ENCODE results near the gene PLXNB1.

Gene PLXNB1

DNA sequence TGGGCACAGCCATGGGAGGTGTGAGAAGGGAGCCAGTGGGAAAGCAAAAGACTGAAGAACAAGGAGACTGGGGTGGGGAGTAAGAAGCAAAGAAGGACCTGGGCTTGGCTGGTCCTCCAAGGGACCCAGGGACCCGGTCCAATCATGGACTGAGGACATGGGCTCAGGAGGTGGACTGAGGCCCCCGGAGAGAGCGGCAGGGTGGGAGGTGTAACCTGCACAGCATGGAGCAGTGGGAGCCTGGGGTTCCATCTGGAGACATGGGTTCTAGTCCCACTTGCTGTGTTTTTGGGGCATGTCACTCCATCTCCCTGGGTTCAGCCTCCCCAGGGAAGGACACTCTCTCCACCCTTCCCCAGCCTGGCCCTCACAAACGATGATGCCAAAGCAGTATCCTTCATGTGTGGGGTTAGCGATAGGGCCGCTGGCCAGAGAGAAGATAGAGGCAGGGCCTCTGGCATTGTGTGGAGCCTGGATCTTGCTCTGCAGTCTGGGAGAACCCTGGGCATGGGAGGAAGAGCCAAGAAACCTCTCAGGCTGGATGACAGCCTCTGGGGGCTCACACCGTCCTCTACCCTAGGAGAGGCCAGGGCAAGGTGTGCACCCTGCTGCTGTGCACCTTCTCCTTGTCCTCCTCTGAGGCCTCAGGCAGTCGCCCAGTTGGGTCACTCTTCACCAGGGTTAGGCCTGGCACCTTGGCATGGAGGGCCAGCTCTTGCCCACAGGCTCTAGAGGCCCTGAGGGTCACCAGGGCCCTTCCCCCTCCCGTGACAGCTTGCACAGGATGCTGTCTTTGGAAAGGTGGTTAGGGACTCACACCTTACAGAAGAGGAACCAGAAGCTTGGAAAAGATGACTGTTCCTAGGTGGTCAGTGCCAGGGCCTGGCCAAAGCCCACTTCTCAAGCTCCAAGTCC lies 31.9 kb downstream of the PLXNB1 start:
- no peaks in the 10 kb centered on the region for H3K36me3 ChIP-seq (ENCODE audit: control insufficient read depth in 2 of 2, insufficient read depth in 1 of 2, low read length in 2 of 2)
- TF ChIP-seq ZNF121 (tag by site-specific recombination; IDR thresholded peaks at IDR 0.05) (no peak), ZNF221 (tag by site-specific recombination; IDR thresholded peaks at IDR 0.05; ENCODE audit: borderline replicate concordance) (no peak), OSR2 (tag by site-specific recombination; IDR thresholded peaks at IDR 0.05) (no peak), GLI2 (tag by site-specific recombination; IDR thresholded peaks at IDR 0.05; ENCODE audit: borderline replicate concordance, low read depth) (no peak), ZNF157 (tag by site-specific recombination; IDR thresholded peaks at IDR 0.05) (no peak)
- TF ChIP-seq, protein P1, sequence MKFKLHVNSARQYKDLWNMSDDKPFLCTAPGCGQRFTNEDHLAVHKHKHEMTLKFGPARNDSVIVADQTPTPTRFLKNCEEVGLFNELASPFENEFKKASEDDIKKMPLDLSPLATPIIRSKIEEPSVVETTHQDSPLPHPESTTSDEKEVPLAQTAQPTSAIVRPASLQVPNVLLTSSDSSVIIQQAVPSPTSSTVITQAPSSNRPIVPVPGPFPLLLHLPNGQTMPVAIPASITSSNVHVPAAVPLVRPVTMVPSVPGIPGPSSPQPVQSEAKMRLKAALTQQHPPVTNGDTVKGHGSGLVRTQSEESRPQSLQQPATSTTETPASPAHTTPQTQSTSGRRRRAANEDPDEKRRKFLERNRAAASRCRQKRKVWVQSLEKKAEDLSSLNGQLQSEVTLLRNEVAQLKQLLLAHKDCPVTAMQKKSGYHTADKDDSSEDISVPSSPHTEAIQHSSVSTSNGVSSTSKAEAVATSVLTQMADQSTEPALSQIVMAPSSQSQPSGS (tag by site-specific recombination; IDR thresholded peaks at IDR 0.05; ENCODE audit: low read depth), result no peak
- TF ChIP-seq, protein P2, sequence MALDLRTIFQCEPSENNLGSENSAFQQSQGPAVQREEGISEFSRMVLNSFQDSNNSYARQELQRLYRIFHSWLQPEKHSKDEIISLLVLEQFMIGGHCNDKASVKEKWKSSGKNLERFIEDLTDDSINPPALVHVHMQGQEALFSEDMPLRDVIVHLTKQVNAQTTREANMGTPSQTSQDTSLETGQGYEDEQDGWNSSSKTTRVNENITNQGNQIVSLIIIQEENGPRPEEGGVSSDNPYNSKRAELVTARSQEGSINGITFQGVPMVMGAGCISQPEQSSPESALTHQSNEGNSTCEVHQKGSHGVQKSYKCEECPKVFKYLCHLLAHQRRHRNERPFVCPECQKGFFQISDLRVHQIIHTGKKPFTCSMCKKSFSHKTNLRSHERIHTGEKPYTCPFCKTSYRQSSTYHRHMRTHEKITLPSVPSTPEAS (tag by site-specific recombination; IDR thresholded peaks at IDR 0.05), result no peak
- no peaks in the 10 kb centered on the region for H3K9me3 ChIP-seq (ENCODE audit: control insufficient read depth, insufficient read depth, low read depth, low read length)
- ChIA-PET POLR2A (no interaction called here), CTCF (interaction anchor here (0.5 to 7.2 kb wide), 2 partner anchors 37 to 130 kb away, joined by 3 to 238 read pairs; no protein-coding TSS in a partner anchor)
- no peak overlapping the region for H3K4me3 ChIP-seq (ENCODE audit: low read depth, low read length)
- no peaks in the 10 kb centered on the region for H3K4me1 ChIP-seq (ENCODE audit: control insufficient read depth, insufficient read depth, low read length)
- no peak overlapping the region for H3K27ac ChIP-seq (ENCODE audit: extremely low read depth, low read depth, low read length)

DNA sequence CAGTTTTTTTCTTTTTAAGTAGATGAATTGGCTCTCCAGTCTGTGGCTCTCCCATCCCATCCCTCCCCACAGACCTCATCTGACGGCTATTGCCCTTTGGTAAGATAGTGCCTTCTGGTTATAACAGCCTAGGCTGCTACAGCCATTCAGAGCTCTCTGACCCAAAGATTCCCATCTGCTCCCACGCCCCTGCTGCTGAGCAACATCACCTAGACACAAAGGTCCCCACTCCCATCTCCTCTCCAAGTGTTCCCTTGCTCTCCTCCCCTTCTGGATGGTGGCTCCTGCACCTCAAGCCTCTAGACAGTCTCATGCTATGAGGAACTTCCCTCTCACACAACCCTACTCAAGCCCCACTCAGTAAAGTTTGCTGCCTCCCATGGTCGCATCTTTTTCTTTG lies 34.2 kb downstream of the PLXNB1 start:
- Histone ChIP-seq H3K9me3 (ENCODE audit: control insufficient read depth, insufficient read depth, low read depth, low read length) (no peaks in the 10 kb centered on the region), H3K4me1 (ENCODE audit: control insufficient read depth, insufficient read depth, low read length) (no peaks in the 10 kb centered on the region), H3K27ac (ENCODE audit: extremely low read depth, low read depth, low read length) (no peak overlapping the region), H3K36me3 (ENCODE audit: control insufficient read depth in 2 of 2, insufficient read depth in 1 of 2, low read length in 2 of 2) (no peaks in the 10 kb centered on the region), H3K4me3 (ENCODE audit: low read depth, low read length) (no peak overlapping the region)
- TF ChIP-seq, protein P3, sequence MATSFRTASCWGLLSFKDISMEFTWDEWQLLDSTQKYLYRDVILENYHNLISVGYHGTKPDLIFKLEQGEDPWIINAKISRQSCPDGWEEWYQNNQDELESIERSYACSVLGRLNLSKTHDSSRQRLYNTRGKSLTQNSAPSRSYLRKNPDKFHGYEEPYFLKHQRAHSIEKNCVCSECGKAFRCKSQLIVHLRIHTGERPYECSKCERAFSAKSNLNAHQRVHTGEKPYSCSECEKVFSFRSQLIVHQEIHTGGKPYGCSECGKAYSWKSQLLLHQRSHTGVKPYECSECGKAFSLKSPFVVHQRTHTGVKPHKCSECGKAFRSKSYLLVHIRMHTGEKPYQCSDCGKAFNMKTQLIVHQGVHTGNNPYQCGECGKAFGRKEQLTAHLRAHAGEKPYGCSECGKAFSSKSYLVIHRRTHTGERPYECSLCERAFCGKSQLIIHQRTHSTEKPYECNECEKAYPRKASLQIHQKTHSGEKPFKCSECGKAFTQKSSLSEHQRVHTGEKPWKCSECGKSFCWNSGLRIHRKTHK (tag by site-specific recombination; IDR thresholded peaks at IDR 0.05), result no peak
- TF ChIP-seq ZNF529 (tag by site-specific recombination; IDR thresholded peaks at IDR 0.05; ENCODE audit: insufficient replicate concordance), result no peak
- no peak for TF ChIP-seq ZNF138 (tag by site-specific recombination; IDR thresholded peaks at IDR 0.05; ENCODE audit: borderline replicate concordance)
- TF ChIP-seq ZNF16 (tag by site-specific recombination; IDR thresholded peaks at IDR 0.05; ENCODE audit: low read depth), result no peak
- ChIA-PET POLR2A (interaction anchor here (0.7 kb wide), 1 partner anchor 590 kb away, joined by 9 read pairs; no protein-coding TSS in a partner anchor), CTCF (interaction anchor here (0.6 to 2.3 kb wide), 3 partner anchors 11 to 103 kb away, joined by 3 to 11 read pairs (median 3); no protein-coding TSS in a partner anchor)

DNA sequence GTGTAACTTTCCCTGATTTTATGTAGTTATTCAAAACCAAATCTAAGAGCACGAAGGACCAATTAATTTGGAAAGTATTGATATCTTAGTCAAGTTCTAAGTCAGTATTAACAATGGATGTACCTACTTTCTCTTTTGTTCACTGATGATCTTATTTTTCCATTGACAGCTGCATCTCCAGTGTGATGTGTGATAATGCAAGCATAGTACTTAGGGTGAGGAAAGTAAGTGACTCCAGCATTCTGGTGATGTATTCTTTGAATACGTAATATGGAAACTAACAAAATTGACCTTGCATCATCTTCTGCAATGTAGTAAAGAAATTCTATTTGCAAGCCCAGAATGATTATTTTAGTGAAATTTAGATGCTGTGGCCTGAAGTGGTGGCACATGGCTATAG lies 35.5 kb downstream of the PLXNB1 start:
- Histone ChIP-seq H3K27ac (ENCODE audit: extremely low read depth, low read depth, low read length) (no peak overlapping the region), H3K4me3 (ENCODE audit: low read depth, low read length) (no peak overlapping the region), H3K9me3 (ENCODE audit: control insufficient read depth, insufficient read depth, low read depth, low read length) (no peaks in the 10 kb centered on the region), H3K4me1 (ENCODE audit: control insufficient read depth, insufficient read depth, low read length) (no peaks in the 10 kb centered on the region), H3K36me3 (ENCODE audit: control insufficient read depth in 2 of 2, insufficient read depth in 1 of 2, low read length in 2 of 2) (no peaks in the 10 kb centered on the region)
- ChIA-PET POLR2A (no interaction called here), CTCF (interaction anchor here (1.2 kb wide), 1 partner anchor 42 kb away, joined by 6 read pairs; no protein-coding TSS in a partner anchor)
- TF ChIP-seq ZBTB48 (tag by site-specific recombination; IDR thresholded peaks at IDR 0.05) (no peak), ZNF292 (tag by site-specific recombination; IDR thresholded peaks at IDR 0.05; ENCODE audit: borderline replicate concordance, low read depth) (no peak), ZNF202 (tag by site-specific recombination; IDR thresholded peaks at IDR 0.05; ENCODE audit: borderline replicate concordance) (no peak), ZSCAN23 (tag by site-specific recombination; IDR thresholded peaks at IDR 0.05) (no peak), ZNF843 (tag by site-specific recombination; IDR thresholded peaks at IDR 0.05) (no peak), KLF1 (tag by site-specific recombination; IDR thresholded peaks at IDR 0.05) (no peak)

Data from HEK293 (cell line).